Measurements from ENCODE around the gene SDF4. TPM values are rescaled to one million over a fixed set of nuclear protein-coding genes. Genes with fewer than 3 reads are reported as not detected.
"Not testable (repeated sequence)": the region's sequence is repeated elsewhere in the genome, so short reads cannot be mapped to it uniquely, and the experiment has no call there.

SDF4 gene
- polyA plus RNA-seq, 3 donors: 134 to 147 (median 135) TPM

- no peak for DNase-seq
Measured at GRCh38 chr1:1200876-1201810, 30.7 kb downstream of the SDF4 start.

GRCh38 chr1:1199961-1200875 is 31.6 kb downstream of the SDF4 start:
- DNase-seq: no peak

- no peak for DNase-seq
Measured at GRCh38 chr1:1199141-1199960, 32.5 kb downstream of the SDF4 start.

GRCh38 chr1:1198423-1199140 is 33.2 kb downstream of the SDF4 start:
- no peak for DNase-seq

GRCh38 chr1:1197551-1198422 is 34.0 kb downstream of the SDF4 start:
- DNase-seq: no peak

GRCh38 chr1:1197188-1197500 is 34.7 kb downstream of the SDF4 start:
- DNase-seq: no peak

GRCh38 chr1:1196431-1197187 is 35.2 kb downstream of the SDF4 start:
- DNase-seq: no peak

- DNase-seq: not testable (repeated sequence)
Measured at GRCh38 chr1:1195726-1196125, 36.1 kb downstream of the SDF4 start.

- DNase-seq: no peak
Measured at GRCh38 chr1:1194723-1195122, 37.1 kb downstream of the SDF4 start.

- no peak for DNase-seq
Measured at GRCh38 chr1:1191734-1192133, 40.1 kb downstream of the SDF4 start.

GRCh38 chr1:1189111-1189510 is 42.7 kb downstream of the SDF4 start:
- no peak for DNase-seq

GRCh38 chr1:1187938-1188337 is 43.9 kb downstream of the SDF4 start:
- no peak for DNase-seq

- DNase-seq: no peak
Measured at GRCh38 chr1:1185101-1185765, 46.6 kb downstream of the SDF4 start.

- no peak for DNase-seq
Measured at GRCh38 chr1:1183833-1184775, 47.7 kb downstream of the SDF4 start.

GRCh38 chr1:1183221-1183747 is 48.5 kb downstream of the SDF4 start:
- DNase-seq: no peak

- DNase-seq: no peak
Measured at GRCh38 chr1:1182491-1183220, 49.1 kb downstream of the SDF4 start.

- no peak for DNase-seq
Measured at GRCh38 chr1:1181938-1182410, 49.8 kb downstream of the SDF4 start.
